HG03139 (cell line): Measurements from ENCODE around the gene ARID4B.
A peak's percentile ranks its signal among the peaks of the same experiment; 100 is the strongest.
"Not testable (repeated sequence)": the region's sequence is repeated elsewhere in the genome, so short reads cannot be mapped to it uniquely, and the experiment has no call there.

Experiments used
- ATAC-seq: cut with Tn5 transposase; IDR thresholded peaks from one replicate; pipeline ENCODE4 v1.9.1; 2021; ENCODE audit not compliant: unreplicated experiment

Gene ARID4B

DNA sequence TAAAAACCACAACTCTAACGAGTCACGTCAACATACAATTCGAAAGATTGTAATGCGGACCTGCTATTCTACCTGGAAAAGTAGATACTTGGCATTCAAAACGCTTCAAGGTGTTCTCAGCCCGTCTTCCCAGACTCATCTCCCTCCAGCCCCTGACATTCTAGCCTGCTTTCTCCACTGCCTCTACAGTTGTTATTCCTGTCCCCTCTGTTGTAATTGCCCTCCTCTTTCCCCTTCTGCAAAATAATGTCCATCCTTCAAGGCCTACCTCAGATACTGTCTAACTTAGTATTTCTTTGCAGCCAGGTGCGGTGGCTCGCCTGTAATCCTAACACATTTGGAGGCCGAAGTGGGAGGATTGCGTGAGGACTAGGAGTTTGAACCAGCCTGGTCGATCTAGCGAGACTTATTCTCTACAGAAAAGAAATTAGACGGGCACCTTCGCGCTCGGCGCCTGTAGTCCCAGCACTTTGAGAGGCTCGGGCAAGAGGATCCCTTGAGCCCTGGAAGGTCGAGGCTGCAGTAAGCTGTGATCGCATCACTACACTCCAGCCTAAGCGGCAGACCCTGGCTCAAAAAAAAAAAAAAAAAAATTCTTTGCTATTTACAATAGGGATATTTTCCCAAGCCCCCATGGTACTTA, 166.2 kb downstream of the ARID4B start:
- ATAC-seq = no peak

DNA sequence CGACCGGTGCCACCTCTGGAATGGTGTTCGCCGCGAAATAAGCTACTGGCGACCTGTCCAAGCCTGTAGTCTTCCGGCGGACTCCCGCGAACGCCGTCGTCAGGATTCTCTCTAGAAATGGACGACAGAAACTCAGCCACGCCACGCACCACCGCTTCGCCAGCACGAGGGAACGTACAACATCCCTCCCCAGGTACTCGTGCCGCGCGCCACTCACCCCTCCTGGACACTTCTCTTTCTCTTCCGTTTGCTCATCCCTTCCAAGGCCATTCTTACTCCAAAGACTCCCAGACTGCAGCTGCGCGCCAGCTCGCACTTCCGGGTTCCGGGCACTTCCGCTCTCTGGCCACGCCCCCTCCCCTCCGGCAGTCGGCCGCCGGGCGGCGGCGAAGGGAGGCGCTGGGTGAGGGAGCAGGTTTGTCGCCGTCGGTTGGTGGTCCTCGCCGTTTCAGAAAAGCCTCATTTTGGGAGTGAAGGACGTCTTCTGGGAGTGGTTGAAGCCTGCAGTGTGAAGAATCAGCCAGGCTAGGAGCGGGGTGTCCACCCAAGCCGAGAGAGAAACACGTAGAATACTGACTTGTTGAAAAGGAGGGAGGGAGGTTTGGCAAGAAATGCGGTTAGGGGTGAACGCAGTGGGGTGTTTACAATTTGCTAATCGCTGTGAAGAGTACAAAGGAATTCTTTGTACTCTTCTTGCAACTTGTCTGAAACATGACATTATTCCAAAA, 166.9 kb downstream of the ARID4B start, which contains the start of gene RBM34:
RBM34 (minus strand) TSS at position 294 of the 728 bp plus-strand sequence; CDS start at position 270, 24 bp downstream.
- ATAC-seq = peak; percentile 85

DNA sequence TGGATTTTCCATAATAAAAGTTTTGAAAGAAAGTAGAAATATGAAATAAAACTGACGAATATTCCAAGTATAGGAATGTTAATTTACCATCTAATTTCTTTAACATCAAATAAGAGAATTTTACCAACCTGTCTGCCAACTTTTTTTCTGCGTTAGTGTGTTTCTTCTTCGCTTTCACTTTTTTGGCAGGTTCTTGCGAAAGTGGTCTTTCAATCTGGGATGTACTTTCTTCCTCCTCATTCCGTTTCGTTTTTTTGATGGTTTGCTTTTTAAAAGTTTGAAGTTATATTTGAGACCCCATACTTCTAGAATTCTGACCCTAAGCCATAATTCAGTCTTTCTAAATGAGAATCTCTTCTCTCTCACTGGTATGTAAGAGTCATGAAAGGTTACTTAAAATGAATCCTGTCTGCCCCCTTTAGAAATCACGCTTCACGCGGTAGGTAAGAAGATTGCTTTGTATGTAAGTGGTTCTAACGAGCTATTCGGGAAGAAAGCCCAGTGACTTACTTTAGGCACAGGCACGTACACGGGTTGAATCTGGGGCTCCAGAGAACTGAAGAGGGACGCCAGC, 167.5 kb downstream of the ARID4B start:
- peak; percentile 37 for ATAC-seq

DNA sequence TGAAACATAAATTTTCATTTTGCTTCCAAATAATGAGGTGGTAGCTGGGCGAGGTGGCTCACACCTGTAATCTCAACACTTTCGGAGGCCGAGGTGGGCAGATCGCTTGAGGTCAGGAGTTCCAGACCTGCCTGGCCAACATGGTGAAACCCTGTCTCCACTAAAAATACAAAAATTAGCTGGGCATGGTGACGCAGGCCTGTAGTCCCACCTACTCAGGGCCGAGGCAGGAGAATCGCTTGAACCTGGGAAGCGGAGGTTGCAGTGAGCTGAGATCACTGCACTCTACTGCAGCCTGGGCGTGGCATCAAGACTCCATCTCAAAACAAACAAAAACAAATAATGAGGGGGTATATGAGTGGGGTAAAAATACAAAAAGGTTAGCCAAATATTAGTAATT, 168.0 kb downstream of the ARID4B start:
- ATAC-seq = not testable (repeated sequence)

DNA sequence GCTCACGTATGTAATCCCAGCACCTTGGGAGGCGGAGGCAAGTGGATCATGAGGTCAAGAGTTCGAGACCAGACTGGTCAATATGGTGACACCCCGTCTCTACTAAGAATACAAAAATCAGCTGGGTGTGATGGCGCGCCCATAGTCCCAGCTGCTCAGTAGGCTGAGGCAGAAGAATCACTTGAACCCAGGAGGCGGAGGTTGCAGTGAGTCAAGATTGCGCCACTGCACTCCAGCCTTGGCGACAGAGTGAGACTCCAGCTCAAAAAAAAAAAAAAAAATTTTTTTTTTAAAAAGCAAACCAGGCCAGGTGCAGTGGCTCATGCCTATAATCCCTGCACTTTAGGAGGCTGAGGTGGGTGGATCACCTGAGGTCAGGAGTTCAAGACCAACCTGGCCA, 168.7 kb downstream of the ARID4B start:
- not testable (repeated sequence) for ATAC-seq

DNA sequence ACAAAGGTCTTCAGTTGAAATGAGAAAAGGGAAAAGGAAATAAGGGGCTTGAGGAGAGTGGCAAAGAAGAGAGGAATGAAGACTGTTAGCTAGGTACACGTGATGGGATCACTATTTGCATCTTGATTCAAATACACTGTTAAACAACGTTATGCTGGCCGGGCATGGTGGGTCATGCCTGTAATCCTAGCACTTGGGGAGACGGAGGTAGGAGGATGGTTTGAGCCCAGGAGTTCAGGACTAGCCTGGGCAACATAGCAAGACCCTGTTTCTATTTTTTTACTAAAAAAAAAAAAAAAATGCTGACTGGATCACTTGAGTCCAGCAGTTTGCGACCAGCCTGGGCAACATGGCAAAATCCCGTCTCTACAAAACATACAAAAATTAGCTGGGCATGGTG, 169.3 kb downstream of the ARID4B start:
- ATAC-seq = no peak

DNA sequence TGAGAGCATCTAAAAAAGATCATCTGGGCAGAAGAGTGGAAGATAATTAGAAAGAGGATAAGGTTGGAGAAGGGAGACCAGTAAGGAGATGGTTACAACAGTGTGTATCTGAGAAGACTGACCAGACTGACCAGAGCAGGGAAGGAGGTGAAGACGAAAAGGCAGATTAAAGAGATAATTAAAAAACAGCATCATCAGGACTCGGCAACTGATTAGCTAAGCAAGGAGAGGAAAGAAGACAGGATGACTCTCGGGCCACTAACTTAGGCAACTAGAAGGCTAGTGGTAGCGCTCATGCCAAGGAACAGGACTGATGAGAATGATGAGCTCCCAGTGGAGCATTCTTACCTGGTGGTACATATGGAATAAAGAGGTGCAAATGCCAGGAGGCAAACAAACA, 170.8 kb downstream of the ARID4B start:
- no peak for ATAC-seq

DNA sequence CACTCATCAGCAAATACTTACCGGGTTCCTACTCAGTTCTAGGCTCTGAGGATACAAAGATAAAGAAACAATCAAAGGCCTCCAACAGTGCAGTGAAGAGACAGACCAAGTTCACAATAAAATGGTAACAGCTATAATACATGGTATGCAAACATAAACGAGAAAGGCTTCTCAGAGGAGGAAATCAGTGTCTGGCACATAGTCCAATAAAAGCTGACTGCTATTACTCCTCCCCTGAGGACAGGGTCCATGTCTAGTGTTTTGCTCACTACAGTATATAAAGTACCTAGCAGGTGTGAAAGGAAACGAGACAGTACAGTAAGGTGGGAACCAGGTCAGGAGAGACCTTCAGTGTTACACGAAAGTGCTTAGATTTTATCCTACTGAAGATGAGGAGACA, 171.2 kb downstream of the ARID4B start:
- ATAC-seq = no peak

DNA sequence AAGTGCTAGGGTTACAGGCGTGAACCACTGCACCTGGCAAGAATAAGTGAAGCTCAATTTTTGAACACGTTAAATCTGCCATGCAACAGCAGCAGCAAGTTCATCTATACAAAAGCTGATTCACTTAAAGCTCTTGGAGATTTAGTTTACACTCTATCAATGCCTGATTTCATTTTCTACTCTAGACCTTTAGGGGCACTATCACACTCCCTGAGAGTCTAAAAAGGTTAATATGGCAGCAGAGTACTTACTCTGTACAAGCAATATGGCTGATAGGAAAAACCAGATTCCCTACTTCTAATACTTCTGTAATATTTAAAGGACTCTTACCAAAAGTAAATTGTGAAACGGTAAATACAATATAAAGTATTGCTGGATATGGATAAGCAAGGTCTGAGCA, 171.7 kb downstream of the ARID4B start:
- ATAC-seq = no peak

DNA sequence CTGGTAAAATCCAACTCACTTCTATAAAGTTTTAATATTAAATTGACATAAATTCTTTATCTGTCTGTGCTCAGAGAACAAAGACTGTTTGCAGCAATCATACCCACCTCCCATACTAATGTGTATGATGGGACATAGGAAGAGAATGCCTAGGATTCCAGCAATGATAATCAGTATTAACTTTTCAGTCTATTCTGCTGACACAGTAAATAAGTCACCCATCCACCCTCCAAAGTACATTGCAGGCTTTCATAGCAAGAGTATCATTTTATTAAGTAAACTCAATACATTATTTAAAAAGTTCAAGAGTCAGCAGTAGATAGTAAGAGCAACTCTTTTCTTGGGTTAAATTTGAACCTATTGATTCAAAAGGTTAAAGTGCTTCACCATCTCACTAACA, 175.7 kb downstream of the ARID4B start:
- no peak for ATAC-seq

DNA sequence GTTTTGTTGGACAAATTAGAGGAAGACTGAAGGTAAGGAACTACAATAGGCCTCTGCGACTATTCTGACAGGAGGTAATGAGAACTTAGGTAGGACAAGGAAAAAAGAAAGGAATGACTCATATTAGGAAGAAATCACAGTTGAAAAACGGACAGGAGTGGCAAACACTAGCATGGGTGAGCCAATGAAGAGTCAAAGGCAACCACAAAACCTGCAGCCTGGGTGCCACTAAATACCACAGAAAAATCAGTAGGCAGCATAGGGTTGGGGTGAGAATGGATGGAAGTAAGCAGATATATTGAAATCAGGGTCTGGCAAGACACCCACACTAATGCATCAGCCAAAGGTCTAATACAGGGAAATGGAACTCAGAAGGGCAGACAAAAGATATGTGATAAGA, 176.9 kb downstream of the ARID4B start:
- no peak for ATAC-seq

DNA sequence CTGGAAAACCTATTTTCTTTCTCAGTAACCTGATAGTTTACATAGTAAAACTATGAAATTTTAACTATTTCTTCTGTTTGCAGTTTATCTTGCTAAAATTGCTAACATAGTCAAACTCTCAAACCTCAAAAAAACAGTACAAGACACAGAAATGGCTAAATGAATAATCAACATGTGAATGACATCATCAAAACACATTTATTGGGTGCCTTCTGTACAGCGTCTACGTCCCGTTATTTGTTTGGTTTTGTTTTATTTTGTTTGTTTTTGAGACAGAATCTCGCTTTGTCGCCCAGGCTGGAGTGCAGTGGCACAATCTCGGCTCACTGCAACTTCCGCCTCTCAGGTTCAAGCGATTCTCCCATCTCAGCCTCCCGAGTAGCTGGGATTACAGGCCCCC, 178.2 kb downstream of the ARID4B start:
- no peak for ATAC-seq

DNA sequence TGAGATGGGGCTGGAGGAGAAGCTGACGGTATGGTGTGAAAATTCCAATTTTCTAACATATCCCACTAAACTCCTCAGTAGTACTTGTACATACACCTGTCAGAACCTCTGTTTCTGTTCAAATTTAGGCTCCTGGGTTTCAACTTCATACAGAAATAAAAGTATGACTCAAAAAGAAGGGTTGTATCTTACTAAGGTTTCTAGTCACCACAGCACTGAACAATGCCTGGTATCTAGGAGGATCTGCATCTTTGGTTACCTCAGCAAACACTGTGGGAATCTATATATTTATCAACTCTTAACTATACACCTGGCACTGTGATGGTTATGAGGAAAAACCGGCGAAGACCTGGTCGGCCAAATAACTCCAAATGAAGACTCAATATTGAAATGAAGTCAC, 180.7 kb downstream of the ARID4B start:
- ATAC-seq = no peak

DNA sequence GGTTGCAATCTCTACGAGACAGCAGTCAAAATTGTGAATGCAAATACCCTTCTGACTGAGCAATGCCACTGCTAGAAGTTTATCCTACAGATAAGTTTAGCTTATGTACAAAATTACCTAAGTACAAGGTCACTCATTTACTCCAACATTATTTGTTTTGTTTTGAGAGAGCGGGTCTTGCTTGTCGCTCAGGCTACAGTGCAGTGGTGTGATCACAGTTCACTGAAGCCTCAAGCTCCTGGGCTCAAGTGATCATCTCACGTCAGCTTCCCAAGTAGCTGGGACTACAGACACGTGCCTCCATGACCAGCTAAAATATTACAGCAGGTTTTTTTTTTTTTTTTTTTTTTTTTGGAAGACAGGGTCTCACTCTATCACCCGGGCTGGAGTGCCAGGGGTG, 182.3 kb downstream of the ARID4B start:
- no peak for ATAC-seq

DNA sequence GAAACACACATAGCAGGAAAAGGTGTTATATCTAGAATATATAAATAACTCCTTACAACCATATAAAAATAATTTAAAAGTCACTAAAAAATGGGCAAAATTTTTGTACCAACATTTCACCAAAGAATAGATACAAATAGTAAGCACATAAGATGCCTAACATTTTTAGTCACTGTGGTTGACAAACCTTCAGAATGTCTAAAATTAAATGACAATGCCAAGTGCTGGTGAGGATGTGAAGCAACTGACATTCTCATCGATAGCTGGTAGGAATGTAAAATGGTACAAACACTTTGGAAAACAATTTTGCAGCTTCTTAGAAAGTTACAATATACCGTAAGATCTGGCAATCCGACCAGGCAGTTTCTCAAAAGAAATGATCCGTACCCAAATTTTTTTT, 185.0 kb downstream of the ARID4B start:
- ATAC-seq = no peak

DNA sequence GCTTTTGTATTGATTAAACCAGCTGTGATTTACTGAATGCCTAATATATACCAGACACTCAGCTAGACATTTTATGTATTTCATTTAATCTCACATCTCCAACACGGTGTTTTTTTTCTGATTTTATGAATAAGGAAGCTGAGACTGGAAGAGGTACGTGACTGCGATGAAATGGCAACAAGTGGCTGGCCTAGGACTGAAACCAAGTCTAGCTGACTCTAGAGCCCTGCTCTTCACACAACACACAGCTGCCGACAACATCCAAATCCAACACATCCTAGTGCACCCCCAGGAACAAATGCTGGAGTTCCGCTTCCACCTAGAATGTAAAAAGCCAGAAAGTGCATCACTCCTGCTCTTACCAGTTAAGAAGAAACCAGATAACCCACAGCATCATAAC, 188.7 kb downstream of the ARID4B start:
- ATAC-seq = no peak

DNA sequence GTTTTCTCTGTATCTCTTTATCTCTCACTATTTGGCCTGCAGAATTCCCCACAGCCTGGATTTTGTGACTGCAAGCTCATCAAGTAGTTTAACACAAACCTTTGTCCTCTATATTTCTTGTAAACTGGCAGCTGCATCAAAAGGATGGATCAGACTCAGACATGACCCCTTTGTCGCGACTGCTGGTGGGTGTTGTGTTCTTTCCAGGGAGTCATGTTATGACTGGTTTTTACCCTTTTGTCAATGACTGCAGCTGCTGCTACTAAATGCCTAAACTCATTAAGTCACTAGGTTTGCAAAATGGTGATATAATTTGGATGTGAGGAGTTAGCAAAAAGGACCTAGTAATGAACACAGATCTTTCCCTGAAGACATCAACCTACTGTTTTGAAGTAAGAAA, 189.2 kb downstream of the ARID4B start:
- no peak for ATAC-seq

DNA sequence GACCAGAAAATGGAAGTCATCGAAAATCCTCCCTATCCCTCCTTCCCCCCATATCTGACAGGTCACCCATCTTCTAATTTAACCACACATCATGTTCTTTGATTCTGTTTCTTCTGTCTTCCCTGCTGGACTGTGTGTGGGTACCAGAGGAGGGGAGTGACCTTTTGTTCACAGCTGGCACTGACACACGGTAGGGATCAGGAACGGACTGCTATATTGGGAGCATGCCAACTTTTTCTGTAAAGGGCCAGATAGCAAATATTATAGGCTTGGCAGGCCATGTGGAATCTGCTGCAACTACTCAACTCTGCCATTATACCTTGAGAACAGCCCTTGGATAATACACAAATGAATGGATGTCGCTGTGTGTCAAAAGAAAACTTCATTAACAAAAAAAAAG, 191.9 kb downstream of the ARID4B start:
- ATAC-seq = no peak

DNA sequence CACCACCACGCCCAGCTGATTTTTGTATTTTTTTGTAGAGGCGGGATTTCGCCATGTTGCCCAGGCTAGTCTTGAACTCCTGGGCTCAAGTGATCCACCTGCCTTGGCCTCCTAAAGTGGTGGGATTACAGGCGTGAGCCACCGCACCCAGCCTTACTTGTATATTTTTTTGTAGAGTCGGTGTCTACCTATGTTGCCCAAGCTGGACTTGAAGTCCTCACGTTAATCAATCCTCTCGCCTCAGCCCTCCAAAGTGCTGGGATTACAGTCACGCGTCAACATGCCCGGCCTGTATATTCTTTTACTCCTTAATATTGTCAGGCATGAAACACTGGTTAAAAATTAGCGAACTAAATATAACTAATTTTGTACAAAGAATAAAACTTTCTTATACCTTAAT, 193.8 kb downstream of the ARID4B start:
- ATAC-seq = no peak

DNA sequence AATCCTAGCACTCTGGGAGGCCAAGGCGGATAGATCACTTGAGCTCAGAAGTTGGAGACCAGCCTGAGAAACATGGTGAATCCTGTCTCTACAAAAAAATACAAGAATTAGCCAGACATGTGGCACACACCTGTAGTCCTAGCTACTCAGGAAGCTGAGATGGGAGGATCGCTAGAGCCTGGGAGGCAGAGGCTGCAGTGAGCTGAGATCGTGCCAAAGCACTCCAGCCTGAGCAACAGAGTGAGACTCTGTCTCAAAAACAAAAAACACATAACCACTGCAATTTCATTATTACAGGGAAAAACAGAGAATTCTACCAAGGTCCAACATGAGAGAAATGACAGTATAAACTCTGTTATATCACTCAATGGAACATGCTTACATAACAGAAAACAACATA, 194.9 kb downstream of the ARID4B start:
- no peak for ATAC-seq

DNA sequence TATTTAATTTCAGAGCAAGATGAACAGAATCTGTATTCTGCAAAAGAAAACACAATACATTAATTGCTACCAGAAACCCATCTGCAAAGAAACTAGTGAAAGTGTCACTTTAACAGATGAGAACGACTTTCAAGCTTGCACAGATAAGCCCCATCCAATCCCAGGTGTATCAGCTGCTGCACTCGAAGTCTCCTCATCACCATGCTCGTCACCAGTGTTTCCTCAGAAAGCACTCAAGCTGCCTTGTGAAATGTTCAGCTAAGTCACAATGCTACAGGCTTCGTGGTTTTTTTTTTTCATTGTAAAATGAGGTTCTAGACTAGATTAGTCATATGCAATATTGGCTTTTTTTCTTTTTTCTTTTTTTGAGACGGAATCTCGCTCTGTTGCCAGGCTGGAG, 196.0 kb downstream of the ARID4B start:
- ATAC-seq = no peak

DNA sequence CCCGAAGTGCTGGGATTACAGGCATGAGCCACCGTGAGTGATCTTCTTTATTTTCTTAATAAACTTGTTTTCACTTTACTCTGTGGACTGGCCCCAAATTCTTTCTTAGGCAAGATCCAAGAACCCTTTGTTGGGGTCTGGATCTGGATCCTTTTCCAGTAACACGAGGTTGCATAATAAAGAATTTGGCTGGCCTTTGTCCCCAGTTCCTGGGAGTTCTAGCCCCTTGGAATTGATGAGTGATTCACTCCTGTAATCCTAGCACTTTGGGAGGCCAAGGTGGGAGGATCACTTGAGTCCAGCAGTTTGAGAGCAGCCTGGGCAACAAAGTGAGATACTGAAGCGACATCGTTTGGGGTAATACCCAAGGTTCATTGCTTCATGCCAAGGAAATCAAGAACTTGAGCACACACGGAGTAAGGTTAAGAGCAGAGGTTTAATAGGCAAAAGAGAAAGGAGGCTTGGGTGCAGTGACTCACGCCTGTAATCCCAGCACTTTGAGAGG, 197.2 kb downstream of the ARID4B start:
- no peak for ATAC-seq
